8988T (cell line): ENCODE results near the gene PEX5L.

Source experiments
- DNase-seq: peaks from one replicate; pipeline ENCODE4 v3.0.0; 2011

PEX5L gene

DNA sequence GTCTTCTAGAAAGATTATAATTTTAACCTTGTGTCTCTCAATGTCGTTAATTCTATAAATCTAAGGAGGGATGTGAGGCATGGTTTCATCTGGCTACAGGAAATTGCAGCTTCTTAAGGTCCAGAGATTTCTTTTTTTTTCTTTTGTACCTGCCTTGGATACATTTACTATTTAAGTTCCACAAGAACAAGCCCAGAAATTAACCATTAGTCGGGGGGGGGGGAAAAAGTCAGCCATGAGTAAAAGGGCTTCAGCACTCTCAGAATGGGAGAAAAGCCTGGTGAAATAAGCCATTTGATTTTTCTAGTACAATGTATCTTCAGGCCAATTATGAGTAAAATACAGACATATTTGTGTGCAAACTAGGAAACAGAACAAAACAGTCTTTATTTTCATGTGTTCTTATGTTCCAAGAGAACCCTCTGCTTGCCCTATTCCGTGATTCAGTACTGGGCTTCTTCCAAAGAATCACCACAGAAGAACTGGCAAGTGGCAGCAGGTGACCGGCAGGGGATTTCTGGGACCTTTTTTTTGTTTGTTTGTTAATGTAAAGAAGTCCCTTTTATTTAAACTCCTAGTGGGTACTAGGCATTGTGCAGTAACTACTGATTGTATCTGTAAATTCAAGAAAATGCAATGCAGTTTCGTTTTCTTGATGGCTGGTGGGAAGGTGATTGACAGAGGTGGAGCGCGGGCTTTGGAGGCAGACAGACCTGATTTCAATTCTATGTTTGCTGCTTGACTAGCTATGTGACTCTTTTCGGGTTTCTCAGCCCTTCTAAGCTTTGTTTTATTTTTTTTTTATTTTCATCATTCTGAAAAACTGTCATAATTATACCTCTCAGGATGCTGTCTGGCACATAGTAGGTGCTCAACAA, 82.5 kb downstream of the PEX5L start:
- DNase-seq, result no peak

DNA sequence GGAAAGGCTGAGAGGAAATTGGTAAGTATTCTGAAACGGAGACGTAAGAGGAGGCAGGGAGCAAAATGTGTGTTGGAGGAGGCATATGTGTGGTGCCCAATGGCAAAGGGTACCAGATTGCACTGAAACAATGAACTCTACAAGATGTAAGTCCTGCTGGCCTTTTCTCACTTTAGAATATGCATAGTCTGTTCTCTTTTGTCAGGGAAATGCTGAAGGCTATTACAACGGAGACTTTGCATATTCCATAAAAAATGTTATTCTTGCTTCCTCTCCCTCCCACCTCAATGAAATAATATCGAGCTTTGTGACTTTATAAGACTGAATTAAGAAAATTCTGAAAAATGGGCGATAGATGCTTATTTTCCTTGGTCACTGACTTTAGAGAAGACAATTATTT, 85.9 kb downstream of the PEX5L start:
- DNase-seq, result no peak

DNA sequence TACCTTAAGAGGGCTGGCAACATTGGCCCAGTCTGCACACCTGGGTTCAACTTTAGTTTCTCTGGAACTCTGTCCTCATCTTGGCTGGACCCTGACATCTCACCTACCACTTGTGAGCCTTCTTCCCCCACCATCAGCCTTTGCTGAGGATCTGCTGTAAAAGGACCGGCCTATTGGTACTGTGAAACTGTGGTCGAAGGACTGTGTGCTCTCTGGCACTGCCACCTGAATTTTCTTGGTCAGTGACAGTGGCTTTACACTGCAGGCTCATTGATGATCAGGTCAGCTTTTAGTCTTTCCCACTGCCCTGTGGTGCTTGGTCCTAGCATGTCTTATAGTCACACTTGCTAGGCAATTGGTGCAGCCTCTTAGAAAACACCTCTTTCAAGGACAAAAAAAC, 86.9 kb downstream of the PEX5L start:
- no peak for DNase-seq

DNA sequence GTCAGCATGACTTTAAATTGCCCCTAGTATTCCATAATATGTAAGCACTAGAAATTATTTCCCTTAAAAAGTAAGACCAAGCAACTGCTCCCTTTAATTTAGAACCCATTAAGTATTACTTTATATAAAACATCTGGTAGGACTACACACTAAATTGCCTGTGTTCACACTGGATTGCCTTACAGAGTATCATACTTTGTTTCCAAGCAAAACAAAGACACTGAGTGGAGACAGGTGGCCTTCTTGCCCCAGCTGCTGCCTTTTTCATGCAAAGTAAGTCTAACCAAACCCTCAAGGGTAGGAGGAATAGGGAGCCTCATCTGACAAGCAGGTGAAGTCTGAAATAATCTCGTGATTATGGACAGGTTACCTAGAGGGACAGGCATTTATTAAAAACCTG, 87.3 kb downstream of the PEX5L start:
- no peak for DNase-seq

GRCh38 chr3:179948740-179949139, 88.0 kb downstream of the PEX5L start:
- no peak for DNase-seq

GRCh38 chr3:179945569-179945968, 91.2 kb downstream of the PEX5L start:
- DNase-seq, result no peak

DNA sequence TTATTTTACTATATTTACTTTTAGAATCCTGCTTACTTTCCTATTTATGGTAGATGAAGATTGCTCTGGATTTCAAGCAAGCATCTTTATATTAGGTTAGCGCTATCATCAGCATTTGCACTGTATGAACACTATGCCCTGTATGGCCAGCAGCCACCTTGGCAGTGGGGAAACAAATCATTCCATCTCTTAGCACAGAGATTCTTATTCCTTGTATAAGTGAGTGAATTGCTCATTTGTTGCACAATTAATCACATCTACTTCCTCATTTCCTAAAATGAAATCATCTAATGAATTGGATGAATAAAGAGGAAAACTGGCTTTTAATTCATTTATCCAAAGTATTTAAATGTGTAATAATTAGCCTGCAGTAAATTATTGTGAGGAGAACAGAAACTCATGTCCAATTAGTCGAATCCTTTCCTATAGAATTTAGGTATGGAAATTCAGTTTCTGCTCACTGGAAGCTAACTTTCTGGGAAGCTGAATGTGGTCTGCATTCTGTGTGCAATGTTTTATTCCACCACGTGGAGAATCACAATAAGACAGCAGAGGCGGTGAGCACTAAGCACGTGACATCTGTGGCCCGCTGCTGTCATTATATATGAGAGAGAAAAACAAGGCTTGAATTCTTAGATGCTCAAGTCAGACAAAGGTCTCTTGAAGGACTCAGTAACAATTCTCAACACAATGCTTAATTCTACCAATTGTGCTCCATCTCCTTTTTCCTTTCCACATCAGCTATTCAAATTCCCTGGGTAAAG, 93.4 kb downstream of the PEX5L start:
- DNase-seq, result no peak

DNA sequence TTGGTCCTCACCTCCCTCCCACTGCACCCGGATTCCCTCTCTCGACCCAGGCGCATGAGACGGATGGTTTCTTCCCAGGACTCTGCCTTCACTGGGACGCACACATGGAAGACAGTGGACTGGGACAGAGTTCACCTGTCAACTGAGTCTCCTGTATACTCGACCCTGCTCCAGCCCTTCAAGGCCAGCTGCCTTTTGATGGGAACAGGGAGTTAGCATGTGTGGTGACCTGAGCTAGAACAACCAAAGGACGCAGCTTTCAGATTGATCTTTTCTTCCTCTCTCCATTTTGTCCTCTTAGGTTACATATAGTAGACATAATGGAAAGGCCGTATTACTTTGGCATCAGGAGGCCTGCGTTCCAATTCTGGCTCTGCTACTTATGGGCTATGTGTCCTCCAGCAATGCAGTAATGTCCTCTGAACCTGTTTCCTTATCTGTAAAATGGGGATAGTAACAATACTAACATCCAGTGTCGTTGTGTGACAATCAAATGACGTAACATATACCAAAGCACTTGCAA, 94.1 kb downstream of the PEX5L start:
- DNase-seq, result no peak

GRCh38 chr3:179935710-179936109, 101.0 kb downstream of the PEX5L start:
- no peak for DNase-seq

- DNase-seq, result no peak
Measured at GRCh38 chr3:179933914-179934313, 102.8 kb downstream of the PEX5L start.

DNA sequence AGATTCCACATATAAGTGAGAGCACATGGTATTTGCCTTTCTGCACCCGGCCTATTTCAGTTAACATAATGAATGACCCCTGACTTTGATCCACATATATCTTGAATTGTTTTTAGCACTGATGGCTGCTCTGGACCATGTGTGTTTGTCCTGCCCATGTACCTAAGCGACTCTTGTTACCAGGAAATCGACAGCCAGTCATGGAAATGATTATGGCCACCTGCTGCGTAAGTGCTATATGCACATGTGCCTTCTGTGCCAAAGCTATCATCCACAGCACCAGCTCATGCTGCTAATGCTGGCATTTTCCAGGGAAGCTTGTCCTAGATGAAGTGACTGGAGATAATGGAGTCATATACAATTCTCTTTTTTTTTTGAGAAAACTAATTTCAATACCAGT, 103.7 kb downstream of the PEX5L start:
- no peak for DNase-seq

- no peak for DNase-seq
Measured at GRCh38 chr3:179932674-179933073, 104.1 kb downstream of the PEX5L start.

DNA sequence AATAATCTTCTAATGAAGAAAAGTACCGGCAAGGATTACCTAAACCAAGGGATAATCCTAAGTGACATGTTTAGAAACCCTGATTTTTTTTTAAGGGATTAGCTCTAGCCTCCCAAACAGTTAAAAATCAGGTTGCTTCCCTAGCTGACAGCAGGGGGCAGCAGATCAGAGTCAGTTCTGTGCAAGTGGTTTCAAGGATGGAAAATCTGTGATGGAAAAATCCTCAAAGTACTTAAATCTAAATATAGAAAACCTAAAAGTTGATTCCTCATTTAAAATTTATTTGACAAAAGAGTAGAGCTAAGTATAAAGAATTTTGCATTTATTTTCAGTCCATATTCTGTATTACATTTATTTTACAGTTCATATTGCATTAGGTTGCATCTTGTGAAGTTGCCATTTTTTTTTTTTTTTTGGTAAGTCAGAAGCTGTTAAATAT, 107.6 kb downstream of the PEX5L start:
- DNase-seq, result no peak

DNA sequence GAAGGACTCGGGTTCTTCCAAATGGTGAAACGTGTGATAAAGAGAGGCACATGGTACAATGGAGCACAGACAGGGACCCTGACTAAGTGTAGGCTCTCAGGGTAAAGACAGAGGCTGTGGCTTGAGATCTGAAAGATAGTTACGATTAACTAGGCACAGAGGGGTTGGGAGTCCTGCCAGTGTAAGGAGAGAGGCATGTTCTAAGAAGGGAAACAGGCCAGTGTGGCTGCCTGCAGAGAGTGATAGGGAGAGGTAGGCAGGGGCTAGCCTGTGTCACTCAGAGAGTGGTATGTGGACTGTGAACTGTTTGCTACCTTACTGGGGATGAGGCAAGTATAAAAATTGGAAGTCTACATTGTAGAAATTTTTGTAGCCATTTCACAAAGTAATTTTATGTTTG, 109.5 kb downstream of the PEX5L start:
- DNase-seq, result no peak

- DNase-seq, result no peak
Measured at GRCh38 chr3:179921951-179922350, 114.8 kb downstream of the PEX5L start.

DNA sequence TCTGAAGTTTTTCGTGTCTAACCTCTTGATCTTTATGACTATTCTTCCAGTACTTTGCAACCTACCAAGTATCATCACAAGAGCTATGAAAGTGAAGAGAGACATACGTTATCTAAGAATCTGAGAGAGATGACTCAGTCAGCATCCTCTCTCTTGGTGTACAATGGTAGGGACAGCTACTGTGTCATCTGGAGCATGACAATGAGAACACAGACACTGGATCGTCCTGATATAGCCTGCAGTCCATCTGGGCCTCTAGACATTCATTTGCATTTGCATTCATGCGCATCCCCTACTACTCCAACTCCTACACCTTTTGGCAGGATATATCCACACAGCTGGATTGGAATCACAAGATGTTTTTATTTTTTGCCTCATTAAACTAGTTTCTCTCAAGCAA, 115.2 kb downstream of the PEX5L start:
- DNase-seq, result no peak

DNA sequence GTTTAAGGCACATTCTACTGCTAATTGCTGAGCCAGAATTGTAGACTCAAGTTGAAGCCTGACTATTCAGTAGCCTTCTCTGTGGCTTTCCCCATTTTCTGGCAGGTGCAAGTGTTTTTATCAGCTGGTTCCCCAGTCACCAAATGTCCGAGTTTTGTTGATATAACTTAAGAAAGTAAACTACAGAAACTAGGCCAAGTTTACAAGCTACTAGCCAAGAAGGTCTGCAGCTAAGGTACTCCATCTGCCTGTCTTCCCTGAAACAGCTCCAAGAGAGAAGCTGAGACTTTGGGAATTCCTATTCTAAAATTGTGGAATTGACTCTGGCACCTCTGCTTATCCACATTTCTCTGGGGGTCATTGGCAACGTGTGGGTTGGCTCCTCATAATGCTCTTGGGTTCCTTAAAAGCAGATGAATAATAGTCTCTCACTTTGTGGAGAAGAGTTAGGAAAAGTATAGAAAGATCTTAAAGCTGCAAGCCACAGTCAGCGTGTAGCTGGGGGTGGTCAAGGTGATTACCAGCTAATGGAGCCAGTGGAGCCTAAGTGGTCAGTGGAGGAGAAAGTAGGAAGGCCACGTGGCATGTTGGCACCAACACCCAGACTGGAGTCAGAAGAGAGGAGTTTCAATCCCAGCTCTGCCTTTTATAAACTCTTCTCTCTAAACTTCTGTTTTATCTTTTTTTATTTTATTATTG, 128.8 kb downstream of the PEX5L start:
- no peak for DNase-seq

- no peak for DNase-seq
Measured at GRCh38 chr3:179902061-179902460, 134.7 kb downstream of the PEX5L start.

- no peak for DNase-seq
Measured at GRCh38 chr3:179898024-179898423, 138.7 kb downstream of the PEX5L start.

- DNase-seq, result no peak
Measured at GRCh38 chr3:179897231-179897630, 139.5 kb downstream of the PEX5L start.

DNA sequence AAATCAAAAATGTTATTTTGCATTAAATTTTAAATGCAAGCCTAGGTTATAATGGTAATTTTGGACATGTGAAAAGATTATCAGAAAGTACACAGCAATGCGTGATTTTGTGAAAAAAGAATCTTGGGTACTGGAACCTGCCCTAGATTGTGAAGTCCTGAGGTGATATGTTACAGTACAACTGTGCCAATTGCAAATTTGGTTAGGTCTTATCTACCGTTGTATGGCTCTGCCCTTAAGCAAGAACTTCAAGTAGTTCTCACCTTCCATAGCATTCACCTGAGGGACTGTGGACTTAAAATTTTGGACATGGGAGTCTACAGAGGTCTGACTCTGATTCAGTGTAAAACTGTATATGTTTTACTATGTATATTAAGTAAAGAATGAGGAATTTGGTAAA, 140.2 kb downstream of the PEX5L start:
- DNase-seq, result no peak

- no peak for DNase-seq
Measured at GRCh38 chr3:179895330-179895729, 141.4 kb downstream of the PEX5L start.

DNA sequence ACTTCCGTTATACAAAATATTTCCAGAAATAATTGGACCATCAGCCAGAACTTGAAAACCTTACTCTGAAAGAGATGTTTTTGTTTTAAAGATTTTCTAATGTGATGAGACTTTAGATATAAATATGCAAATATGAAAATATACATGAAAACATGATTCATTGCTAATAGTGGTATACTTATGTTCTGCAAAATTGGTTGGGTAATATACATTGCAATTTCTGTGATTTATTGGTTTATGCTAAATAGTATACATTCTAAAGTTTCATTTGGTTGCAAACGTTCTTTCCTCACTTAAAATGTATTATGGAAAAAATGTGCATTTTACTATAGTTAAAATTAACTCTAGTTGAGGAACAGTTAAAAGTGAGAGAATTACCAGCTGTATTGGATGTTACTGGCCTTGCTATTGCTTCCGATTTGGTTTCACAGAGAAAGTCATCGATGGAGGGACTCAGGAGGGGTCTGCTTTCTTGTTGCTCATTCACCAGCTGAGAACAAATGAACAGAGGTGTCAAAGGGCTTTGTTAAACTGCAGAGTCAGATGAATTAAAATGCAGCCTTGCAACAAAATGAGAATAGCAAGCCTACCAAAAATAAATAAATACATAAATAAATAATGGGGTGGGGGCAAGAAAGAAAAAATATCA, 149.3 kb downstream of the PEX5L start:
- DNase-seq, result no peak
